Stomach (tissue), 9 donors: ENCODE results near the gene ELANE. TPM values are rescaled to one million over a fixed set of nuclear protein-coding genes. Genes with fewer than 3 reads are reported as not detected.
"Not testable (repeated sequence)": the region's sequence is repeated elsewhere in the genome, so short reads cannot be mapped to it uniquely, and the experiment has no call there.

Experiments
- DNase-seq, 2 donors: peaks; one replicate each; pipeline versions ENCODE4 v3.0.0 to v3.0.0-alpha.2; 2013 to 2019
- H3K27ac ChIP-seq, 5 donors: fragments of 200-600 bp in 4 of 5; sonication (generic) in 4 of 5; one replicate each; pipeline ENCODE4 v1.5.1; 2013 to 2019; ENCODE audit warnings: mild to moderate bottlenecking in 1 of 5, moderate library complexity in 1 of 5
- H3K27me3 ChIP-seq, 3 donors: fragments of 200-600 bp; sonication (generic); one replicate each; pipeline ENCODE4 v1.5.1; 2017 to 2019; ENCODE audit warnings: mixed run types in 1 of 3
- H3K36me3 ChIP-seq, 4 donors: fragments of 200-600 bp; sonication (generic); 1 replicate in 3 of 4; 2 replicates in 1 of 4; pipeline ENCODE4 v1.5.1; 2016 to 2019
- H3K4me1 ChIP-seq, 4 donors: fragments of 200-600 bp; sonication (generic); one replicate each; pipeline ENCODE4 v1.5.1; 2016 to 2019
- H3K4me3 ChIP-seq, 4 donors: fragments of 200-600 bp; sonication (generic) in 3 of 4; one replicate each; pipeline ENCODE4 v1.5.1; 2016 to 2019; ENCODE audit warnings: mild to moderate bottlenecking in 1 of 4
- H3K9me3 ChIP-seq, 4 donors: fragments of 200-600 bp; sonication (generic); one replicate each; pipeline ENCODE4 v1.5.1; 2016 to 2019
- EP300 ChIP-seq: sonication (generic); formaldehyde crosslinking; IDR thresholded peaks from one replicate; pipeline ENCODE4 v1.6.1; 2017; ENCODE audit warnings: antibody characterized with exemption
- POLR2A ChIP-seq, 4 donors: fragments of 450-650 bp; IDR thresholded peaks; one replicate each; pipeline ENCODE4 v1.6.1; 2016; ENCODE audit warnings: antibody characterized with exemption in 4 of 4, control low read depth in 2 of 4, mild to moderate bottlenecking in 1 of 4, moderate library complexity in 1 of 4
- POLR2AphosphoS5 ChIP-seq, 3 donors: sonication (generic); formaldehyde crosslinking; IDR thresholded peaks; one replicate each; pipeline ENCODE4 v1.6.1; 2016; ENCODE audit warnings: antibody characterized with exemption in 3 of 3
- WGBS, 5 donors: extraction: QIAGEN DNeasy Blood & Tissue Kit in 3 of 5; methylation state at CpG; one replicate each; pipeline versions ENCODE4 v1.1.5 to v1.1.7; 2013 to 2018; 5-methylcytosine and 5-hydroxymethylcytosine counted together
- intact Hi-C: fragments of 100-400 bp; cut with DNase I; formaldehyde crosslinking; loops from one replicate; pipeline ENCODE4 v1.15.1; 2023; ENCODE audit warnings: low total_unique reads
- polyA plus RNA-seq, 3 donors: library from polyadenylated mRNA; stranded (reverse); fragments of 200-250 nt; gene quantifications; one replicate each; pipeline ENCODE4 v1.2.3, GENCODE V29; 2013
- total RNA-seq, 5 donors: library from RNA; depleted of rRNA; stranded (reverse); fragments of >200 nt; gene quantifications; one replicate each; pipeline versions ENCODE4 v1.1.0 to v1.2.3, GENCODE V29; 2014 to 2016
- TF ChIP-seq, protein P1 (sequence below), 7 experiments: fragments of 450-650 bp in 4 of 7; fragments of 200-600 bp in 3 of 7; sonication (generic) in 3 of 7; IDR thresholded peaks; one replicate each; pipeline ENCODE4 v1.5.1; 2016 to 2019; ENCODE audit warnings: antibody characterized with exemption in 7 of 7, control low read depth in 2 of 7, mild to moderate bottlenecking in 1 of 7
- donor health status: healthy with polysubstance abuse.
- donor health status: Bipolar disorder and iron deficiency.
- donor health status: healthy.

The ELANE gene
- total and polyA plus RNA-seq, 8 donors: 1.1 to 10.5 (median 3.2) TPM; not detected in 4

DNA sequence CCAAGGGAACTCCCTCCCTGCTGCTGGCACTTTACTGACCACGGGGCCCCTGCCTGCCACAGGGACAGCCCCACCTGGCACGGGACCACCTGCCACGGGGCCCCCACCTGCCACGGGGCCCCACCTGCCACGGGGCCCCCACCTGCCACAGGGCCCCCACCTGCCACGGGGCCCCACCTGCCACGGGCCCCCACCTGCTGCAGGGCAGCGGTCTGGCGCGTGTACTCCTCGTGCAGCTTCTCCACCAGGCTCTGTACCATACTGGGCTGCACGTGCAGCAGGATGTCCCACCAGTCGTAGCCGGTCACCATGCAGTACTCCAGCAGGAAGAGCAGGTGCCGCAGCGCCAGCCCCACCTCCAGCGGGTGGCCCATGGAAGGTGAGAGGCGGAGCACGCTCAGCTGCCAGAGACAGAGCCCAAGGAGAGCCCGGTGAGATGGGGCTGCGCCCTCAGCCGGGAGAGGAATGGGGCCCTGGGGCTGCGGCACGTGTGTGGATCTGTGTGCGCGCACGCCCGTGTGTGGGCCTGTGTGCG, 24.7 kb downstream of the ELANE start:
- no peak overlapping the region for H3K27ac ChIP-seq
- intact Hi-C loops: no loop called here
- H3K27me3 ChIP-seq: no peaks in the 10 kb centered on the region
- no peak for DNase-seq
- peaks cover 28 to 86% (median 78%) of the 10 kb centered on the region in 4 donors for H3K36me3 ChIP-seq
- WGBS, 5 donors: 88 to 93% (median 91%) methylated on average over 18 to 29 of the region's 29 CpGs
- no peak for TF ChIP-seq EP300
- no peak for TF ChIP-seq POLR2AphosphoS5 (IDR thresholded peaks at IDR 0.05)
- no peaks in the 10 kb centered on the region for H3K9me3 ChIP-seq
- H3K4me3 ChIP-seq: no peak overlapping the region
- peaks cover 8 to 20% (median 10%) of the 10 kb centered on the region in 4 donors for H3K4me1 ChIP-seq

DNA sequence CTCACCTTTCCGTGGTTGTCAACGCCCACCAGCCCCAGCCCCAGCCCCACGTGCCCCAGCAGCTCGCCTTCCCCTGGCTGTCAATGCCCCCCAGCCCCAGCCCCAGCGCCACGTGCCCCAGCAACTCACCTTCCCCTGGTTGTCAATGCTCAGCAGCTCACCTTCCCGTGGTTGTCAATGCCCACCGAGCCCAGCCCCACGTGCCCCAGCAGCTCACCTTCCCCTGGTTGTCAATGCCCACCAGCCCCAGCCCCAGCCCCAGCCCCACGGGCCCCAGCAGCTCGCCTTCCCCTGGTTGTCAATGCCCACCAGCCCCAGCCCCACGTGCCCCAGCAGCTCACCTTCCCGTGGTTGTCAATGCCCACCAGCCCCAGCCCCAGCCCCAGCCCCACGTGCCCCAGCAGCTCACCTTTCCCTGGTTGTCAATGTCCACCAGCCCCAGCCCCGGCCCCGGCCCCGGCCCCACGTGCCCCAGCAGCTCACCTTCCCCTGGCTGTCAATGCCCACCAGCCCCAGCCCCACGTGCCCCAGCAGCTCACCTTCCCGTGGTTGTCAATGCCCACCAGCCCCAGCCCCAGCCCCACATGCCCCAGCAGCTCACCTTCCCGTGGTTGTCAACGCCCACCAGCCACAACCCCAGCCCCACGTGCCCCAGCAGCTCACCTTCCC, 26.0 kb downstream of the ELANE start:
- WGBS, 5 donors: 78 to 91% (median 89%) methylated on average over 5 to 23 of the region's 23 CpGs
- H3K4me3 ChIP-seq, intact Hi-C loops, H3K27ac ChIP-seq, H3K27me3 ChIP-seq, H3K9me3 ChIP-seq, DNase-seq, H3K4me1 ChIP-seq: not testable (repeated sequence)
- H3K36me3 ChIP-seq: peaks cover 41 to 93% (median 87%) of the 10 kb centered on the region in 4 donors

DNA sequence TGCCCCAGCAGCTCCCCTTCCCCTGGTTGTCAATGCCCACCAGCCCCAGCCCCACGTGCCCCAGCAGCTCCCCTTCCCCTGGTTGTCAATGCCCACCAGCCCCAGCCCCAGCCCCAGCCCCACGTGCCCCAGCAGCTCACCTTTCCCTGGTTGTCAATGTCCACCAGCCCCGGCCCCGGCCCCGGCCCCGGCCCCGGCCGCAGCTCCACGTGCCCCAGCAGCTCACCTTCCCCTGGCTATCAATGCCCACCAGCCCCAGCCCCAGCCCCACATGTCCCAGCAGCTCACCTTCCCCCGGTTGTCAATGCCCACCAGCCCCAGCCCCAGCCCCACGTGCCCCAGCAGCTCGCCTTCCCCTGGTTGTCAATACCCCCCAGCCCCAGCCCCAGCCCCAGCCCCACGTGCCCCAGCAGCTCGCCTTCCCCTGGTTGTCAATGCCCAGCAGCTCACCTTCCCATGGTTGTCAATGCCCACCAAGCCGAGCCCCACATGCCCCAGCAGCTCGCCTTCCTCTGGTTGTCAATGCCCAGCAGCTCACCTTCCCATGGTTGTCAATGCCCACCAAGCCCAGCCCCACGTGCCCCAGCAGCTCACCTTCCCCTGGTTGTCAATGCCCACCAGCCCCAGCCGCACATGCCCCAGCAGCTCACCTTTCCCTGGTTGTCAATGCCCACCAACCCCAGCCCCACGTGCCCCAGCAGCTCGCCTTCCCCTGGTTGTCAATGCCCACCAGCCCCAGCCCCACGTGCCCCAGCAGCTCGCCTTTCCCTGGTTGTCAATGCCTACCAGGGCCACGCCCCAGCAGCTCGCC, 26.9 kb downstream of the ELANE start:
- H3K4me1 ChIP-seq, H3K4me3 ChIP-seq, H3K27me3 ChIP-seq, H3K9me3 ChIP-seq, H3K27ac ChIP-seq, intact Hi-C loops, DNase-seq: not testable (repeated sequence)
- peaks cover 45 to 94% (median 88%) of the 10 kb centered on the region in 4 donors for H3K36me3 ChIP-seq
- 84 to 93% (median 88%) methylated on average over 11 to 24 of the region's 24 CpGs for WGBS, 5 donors

DNA sequence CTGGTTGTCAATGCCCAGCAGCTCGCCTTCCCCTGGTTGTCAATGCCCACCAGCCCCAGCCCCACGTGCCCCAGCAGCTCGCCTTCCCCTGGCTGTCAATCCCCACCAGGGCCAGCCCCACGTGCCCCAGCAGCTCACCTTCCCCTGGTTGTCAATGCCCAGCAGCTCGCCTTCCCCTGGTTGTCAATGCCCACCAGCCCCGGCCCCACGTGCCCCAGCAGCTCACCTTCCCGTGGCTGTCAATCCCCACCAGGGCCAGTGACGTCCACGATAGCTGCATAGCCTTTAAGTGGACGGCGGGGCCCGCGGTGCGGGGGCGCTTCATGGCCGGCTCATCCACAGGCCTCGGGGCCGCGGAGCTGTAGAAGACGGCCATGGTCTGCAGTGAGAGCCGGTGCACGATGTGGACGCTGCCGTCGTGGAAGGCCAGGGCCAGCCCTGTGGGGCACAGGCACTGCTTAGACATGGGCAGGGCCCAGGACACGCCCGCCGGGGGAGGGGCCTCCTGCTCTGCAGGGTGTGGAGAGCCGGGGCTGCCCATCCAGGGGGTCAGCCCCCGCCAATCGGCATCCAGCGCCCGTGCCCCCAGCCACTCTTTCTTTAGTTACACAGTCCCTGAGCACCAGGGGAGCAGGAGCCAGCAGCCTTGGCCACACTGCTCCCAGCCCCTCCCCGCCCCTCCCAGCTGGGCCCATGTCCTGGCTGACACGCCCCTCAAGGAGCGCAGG, 27.8 kb downstream of the ELANE start:
- peaks cover 54 to 94% (median 88%) of the 10 kb centered on the region in 4 donors for H3K36me3 ChIP-seq
- intact Hi-C loops: no loop called here
- H3K27me3 ChIP-seq: no peaks in the 10 kb centered on the region
- WGBS, 5 donors: 74 to 87% (median 81%) methylated on average over 17 to 37 of the region's 37 CpGs
- DNase-seq: no peak
- no peak overlapping the region for H3K4me3 ChIP-seq
- peaks cover 0 to 4% (median 0%) of the 10 kb centered on the region in 4 donors for H3K4me1 ChIP-seq
- H3K27ac ChIP-seq: no peak overlapping the region
- no peak for TF ChIP-seq POLR2AphosphoS5 (IDR thresholded peaks at IDR 0.05)
- TF ChIP-seq EP300: no peak
- H3K9me3 ChIP-seq: no peaks in the 10 kb centered on the region

GRCh38 chr19:881385-882071, 29.4 kb downstream of the ELANE start:
- H3K4me3 ChIP-seq: no peak overlapping the region
- 95 to 99% (median 98%) methylated on average over 27 to 34 of the region's 34 CpGs for WGBS, 5 donors
- H3K27ac ChIP-seq: no peak overlapping the region
- DNase-seq: no peak
- peaks cover 0 to 4% (median 0%) of the 10 kb centered on the region in 4 donors for H3K4me1 ChIP-seq
- intact Hi-C loops: no loop called here
- H3K9me3 ChIP-seq: no peaks in the 10 kb centered on the region
- H3K27me3 ChIP-seq: no peaks in the 10 kb centered on the region
- TF ChIP-seq POLR2AphosphoS5 (IDR thresholded peaks at IDR 0.05) (no peak), POLR2A (IDR thresholded peaks at IDR 0.05) (no peak), EP300 (no peak)
- TF ChIP-seq, protein P1, sequence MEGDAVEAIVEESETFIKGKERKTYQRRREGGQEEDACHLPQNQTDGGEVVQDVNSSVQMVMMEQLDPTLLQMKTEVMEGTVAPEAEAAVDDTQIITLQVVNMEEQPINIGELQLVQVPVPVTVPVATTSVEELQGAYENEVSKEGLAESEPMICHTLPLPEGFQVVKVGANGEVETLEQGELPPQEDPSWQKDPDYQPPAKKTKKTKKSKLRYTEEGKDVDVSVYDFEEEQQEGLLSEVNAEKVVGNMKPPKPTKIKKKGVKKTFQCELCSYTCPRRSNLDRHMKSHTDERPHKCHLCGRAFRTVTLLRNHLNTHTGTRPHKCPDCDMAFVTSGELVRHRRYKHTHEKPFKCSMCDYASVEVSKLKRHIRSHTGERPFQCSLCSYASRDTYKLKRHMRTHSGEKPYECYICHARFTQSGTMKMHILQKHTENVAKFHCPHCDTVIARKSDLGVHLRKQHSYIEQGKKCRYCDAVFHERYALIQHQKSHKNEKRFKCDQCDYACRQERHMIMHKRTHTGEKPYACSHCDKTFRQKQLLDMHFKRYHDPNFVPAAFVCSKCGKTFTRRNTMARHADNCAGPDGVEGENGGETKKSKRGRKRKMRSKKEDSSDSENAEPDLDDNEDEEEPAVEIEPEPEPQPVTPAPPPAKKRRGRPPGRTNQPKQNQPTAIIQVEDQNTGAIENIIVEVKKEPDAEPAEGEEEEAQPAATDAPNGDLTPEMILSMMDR (IDR thresholded peaks at IDR 0.05): no peak
- H3K36me3 ChIP-seq: peaks cover 62 to 94% (median 88%) of the 10 kb centered on the region in 4 donors
